OCI-LY3 (cell line): Measurements from ENCODE around the gene SEPTIN1.

Source experiments
- H2AFZ ChIP-seq: fragments of 200-600, 300-600 bp; shearing (Covaris generic); 2 replicates; pipeline ENCODE4 v1.6.0; 2014; ENCODE audit warnings: antibody characterized with exemption, low read depth, low read length
- H3K27ac ChIP-seq: fragments of 200-600, 300-600 bp; sonication (generic); 2 replicates; pipeline ENCODE4 v1.5.1; 2014; ENCODE audit warnings: mild to moderate bottlenecking, low read length, moderate library complexity, mixed read lengths
- H3K27me3 ChIP-seq: fragments of 200-600, 300-600 bp; sonication (generic); 2 replicates; pipeline ENCODE4 v1.6.1; 2014; ENCODE audit warnings: low read depth, low read length, mixed read lengths
- H3K36me3 ChIP-seq: fragments of 200-600, 300-600 bp; sonication (generic); replicated peaks from 2 replicates; pipeline ENCODE3; 2014; ENCODE audit warnings: low read depth, low read length, mixed read lengths
- H3K4me1 ChIP-seq: fragments of 300-600, 200-600 bp; sonication (generic); 2 replicates; pipeline ENCODE4 v1.6.1; 2014; ENCODE audit warnings: low read length, mixed read lengths
- H3K4me2 ChIP-seq: fragments of 200-600, 300-600 bp; sonication (generic); 2 replicates; pipeline ENCODE4 v1.6.1; 2014; ENCODE audit warnings: low read length, mixed read lengths
- H3K4me3 ChIP-seq: fragments of 300-600, 200-600 bp; sonication (generic); 2 replicates; pipeline ENCODE4 v1.5.1; 2014; ENCODE audit warnings: antibody characterized with exemption, mild to moderate bottlenecking, low read length, moderate library complexity
- H3K79me2 ChIP-seq: fragments of 300-600, 200-600 bp; shearing (Covaris generic); 2 replicates; pipeline ENCODE4 v1.6.1; 2014; ENCODE audit warnings: mild to moderate bottlenecking, low read length, mixed read lengths
- H3K9ac ChIP-seq: fragments of 300-600, 200-600 bp; shearing (Covaris generic); 2 replicates; pipeline ENCODE4 v1.6.0; 2014; ENCODE audit warnings: mild to moderate bottlenecking, low read length, moderate library complexity
- H3K9me3 ChIP-seq: fragments of 200-600, 300-600 bp; shearing (Covaris generic); 2 replicates; pipeline ENCODE4 v1.6.1; 2014; ENCODE audit warnings: low read length, mixed read lengths; ENCODE audit not compliant: insufficient read depth
- H4K20me1 ChIP-seq: fragments of 200-600, 300-600 bp; sonication (generic); 2 replicates; pipeline ENCODE4 v1.6.1; 2016; ENCODE audit warnings: low read length, mixed read lengths; ENCODE audit not compliant: insufficient read depth
- CTCF ChIP-seq: fragments of 200-600, 300-600 bp; sonication (generic); IDR thresholded peaks from 2 replicates; pipeline ENCODE4 v1.5.1; 2014; ENCODE audit warnings: antibody characterized with exemption, low read length, low read depth
- EZH2phosphoT487 ChIP-seq: fragments of 200-600 bp; shearing (Covaris generic); IDR thresholded peaks from 2 replicates; pipeline ENCODE4 v1.6.1; 2018; ENCODE audit warnings: antibody characterized with exemption, mixed run types, low read depth

SEPTIN1 gene

GRCh38 chr16:30374538-30374937 lies 7.8 kb downstream of the SEPTIN1 start, which contains the start of gene MYL11:
MYL11 (plus strand) TSS chr16:30374802; CDS start chr16:30374858, 56 bp downstream.
- H3K9ac ChIP-seq: no peak within 1 kb of the TSS
- H3K36me3 ChIP-seq: no peaks in the 10 kb centered on the region
- no peak within 1 kb of the TSS for H3K27ac ChIP-seq
- H3K79me2 ChIP-seq: peaks cover 10% of the 10 kb centered on the region
- H2AFZ ChIP-seq: no peak within 1 kb of the TSS
- peaks cover 21% of the 10 kb centered on the region for H3K4me1 ChIP-seq
- H3K9me3 ChIP-seq: no peaks in the 10 kb centered on the region
- TF ChIP-seq EZH2phosphoT487 (no peak), CTCF (no peak)
- H4K20me1 ChIP-seq: no peaks in the 10 kb centered on the region
- no peaks in the 10 kb centered on the region for H3K27me3 ChIP-seq
- no peak within 1 kb of the TSS for H3K4me2 ChIP-seq
- no peak within 1 kb of the TSS for H3K4me3 ChIP-seq

- Histone ChIP-seq H3K36me3 (no peaks in the 10 kb centered on the region), H3K9ac (no peak overlapping the region), H3K4me2 (no peak overlapping the region), H4K20me1 (peaks cover 18% of the 10 kb centered on the region), H3K79me2 (peaks cover 23% of the 10 kb centered on the region), H3K4me1 (peaks cover 31% of the 10 kb centered on the region), H2AFZ (no peak overlapping the region), H3K27ac (no peak overlapping the region), H3K9me3 (no peaks in the 10 kb centered on the region), H3K27me3 (no peaks in the 10 kb centered on the region), H3K4me3 (no peak overlapping the region)
- no peak for TF ChIP-seq EZH2phosphoT487
- TF ChIP-seq CTCF: no peak
Observed at GRCh38 chr16:30372725-30373124, 9.6 kb downstream of the SEPTIN1 start.

GRCh38 chr16:30372038-30372712 lies 10.2 kb downstream of the SEPTIN1 start:
- H3K27me3 ChIP-seq: no peaks in the 10 kb centered on the region
- H3K9me3 ChIP-seq: no peaks in the 10 kb centered on the region
- H3K4me1 ChIP-seq: peaks cover 33% of the 10 kb centered on the region
- peaks cover 29% of the 10 kb centered on the region for H3K79me2 ChIP-seq
- TF ChIP-seq CTCF (no peak), EZH2phosphoT487 (no peak)
- H4K20me1 ChIP-seq: peaks cover 23% of the 10 kb centered on the region
- H3K27ac ChIP-seq: no peak overlapping the region
- H3K36me3 ChIP-seq: no peaks in the 10 kb centered on the region
- H2AFZ ChIP-seq: peak overlapping the region; percentile 17; the same call in 1 of the 2 replicates
- peak overlapping the region; percentile 97 for H3K4me2 ChIP-seq
- peak overlapping the region; percentile 86 for H3K9ac ChIP-seq
- peak overlapping the region; percentile 83 for H3K4me3 ChIP-seq

GRCh38 chr16:30371248-30371816 lies 11.0 kb downstream of the SEPTIN1 start:
- no peaks in the 10 kb centered on the region for H3K27me3 ChIP-seq
- H3K4me1 ChIP-seq: peaks cover 30% of the 10 kb centered on the region
- H3K9me3 ChIP-seq: no peaks in the 10 kb centered on the region
- peak overlapping the region; percentile 86 for H3K9ac ChIP-seq
- H3K79me2 ChIP-seq: peaks cover 36% of the 10 kb centered on the region
- H3K4me2 ChIP-seq: peak overlapping the region; percentile 97
- TF ChIP-seq EZH2phosphoT487 (no peak), CTCF (no peak)
- peak overlapping the region; percentile 83 for H3K4me3 ChIP-seq
- H3K36me3 ChIP-seq: no peaks in the 10 kb centered on the region
- peaks cover 24% of the 10 kb centered on the region for H4K20me1 ChIP-seq
- H3K27ac ChIP-seq: peak overlapping the region; percentile 59
- no peak overlapping the region; the same call in 1 of the 2 replicates for H2AFZ ChIP-seq
